NCI-H526 treated with DMSO at 0.1 percent for 48 hours (cell line): ENCODE data around the gene CHRM1.

Experiments
- DNase-seq: peaks from one replicate; lab custom pipeline; 2025; lab: John Stamatoyannopoulos, UW

CHRM1 gene

DNA sequence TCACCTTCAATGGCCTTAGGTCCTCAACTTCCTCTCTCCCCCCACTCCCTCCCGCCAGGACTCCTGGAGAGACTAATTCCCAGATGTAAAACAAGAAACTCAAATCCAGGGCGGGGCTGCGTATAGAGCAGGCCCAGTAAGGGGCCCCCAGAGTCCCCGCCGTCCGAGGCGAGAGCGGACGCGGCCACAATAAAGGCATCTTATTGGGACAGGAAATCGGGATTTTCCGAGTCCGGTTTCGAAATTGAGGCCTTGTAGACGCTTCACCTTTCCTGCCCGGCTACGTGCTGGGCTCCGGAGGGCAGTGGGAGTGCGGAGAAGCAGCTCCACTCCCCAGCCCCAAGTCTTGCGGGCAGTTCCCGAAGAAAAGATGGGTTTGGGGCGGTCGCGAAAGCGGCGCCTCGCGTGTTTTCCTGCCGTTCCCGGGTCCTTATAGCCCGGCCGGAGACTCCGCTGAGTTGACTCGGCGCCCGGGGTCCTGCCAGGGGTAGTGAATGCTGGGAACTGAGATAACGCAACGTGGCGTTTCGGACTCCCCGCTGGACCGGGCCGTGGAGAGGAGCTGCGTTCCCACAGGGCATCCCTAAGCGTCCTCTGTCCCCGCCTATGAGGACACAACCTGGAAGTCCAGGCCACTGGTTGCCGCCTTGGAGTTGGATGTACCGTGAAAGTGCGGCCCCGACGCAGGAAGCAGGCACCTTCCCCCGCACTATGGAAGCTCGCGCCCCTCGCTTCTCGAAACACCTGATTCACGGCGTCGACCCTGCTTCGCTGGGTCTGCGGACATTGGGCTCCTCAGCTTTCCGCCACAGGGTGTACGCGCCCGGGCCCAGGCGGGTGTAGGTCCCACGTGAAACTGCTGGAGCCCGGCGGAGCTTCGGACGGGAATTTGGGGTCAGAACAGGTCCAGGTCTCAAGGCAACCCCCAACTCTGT lies 4.8 kb upstream of the CHRM1 start:
- no peak for DNase-seq

DNA sequence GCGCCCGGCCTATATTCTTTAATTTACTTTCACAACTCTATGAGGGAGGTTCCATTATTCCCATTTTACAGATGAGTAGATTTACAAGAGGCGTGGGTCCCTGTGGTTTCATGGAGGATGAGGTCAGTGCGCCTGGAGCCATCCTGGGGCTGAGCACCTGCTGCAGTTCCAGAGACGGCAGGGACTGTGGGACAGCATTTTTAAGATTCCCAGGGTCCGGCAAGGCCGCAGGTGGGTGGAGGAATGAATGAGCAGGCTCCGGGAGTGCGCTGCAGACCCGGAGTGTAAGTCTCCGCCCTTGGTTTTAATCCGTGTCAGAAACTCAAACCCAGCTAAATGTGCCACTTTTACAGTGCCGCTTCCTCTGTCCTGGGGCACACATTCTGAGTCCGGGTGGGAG lies 4.1 kb upstream of the CHRM1 start:
- DNase-seq, result no peak

DNA sequence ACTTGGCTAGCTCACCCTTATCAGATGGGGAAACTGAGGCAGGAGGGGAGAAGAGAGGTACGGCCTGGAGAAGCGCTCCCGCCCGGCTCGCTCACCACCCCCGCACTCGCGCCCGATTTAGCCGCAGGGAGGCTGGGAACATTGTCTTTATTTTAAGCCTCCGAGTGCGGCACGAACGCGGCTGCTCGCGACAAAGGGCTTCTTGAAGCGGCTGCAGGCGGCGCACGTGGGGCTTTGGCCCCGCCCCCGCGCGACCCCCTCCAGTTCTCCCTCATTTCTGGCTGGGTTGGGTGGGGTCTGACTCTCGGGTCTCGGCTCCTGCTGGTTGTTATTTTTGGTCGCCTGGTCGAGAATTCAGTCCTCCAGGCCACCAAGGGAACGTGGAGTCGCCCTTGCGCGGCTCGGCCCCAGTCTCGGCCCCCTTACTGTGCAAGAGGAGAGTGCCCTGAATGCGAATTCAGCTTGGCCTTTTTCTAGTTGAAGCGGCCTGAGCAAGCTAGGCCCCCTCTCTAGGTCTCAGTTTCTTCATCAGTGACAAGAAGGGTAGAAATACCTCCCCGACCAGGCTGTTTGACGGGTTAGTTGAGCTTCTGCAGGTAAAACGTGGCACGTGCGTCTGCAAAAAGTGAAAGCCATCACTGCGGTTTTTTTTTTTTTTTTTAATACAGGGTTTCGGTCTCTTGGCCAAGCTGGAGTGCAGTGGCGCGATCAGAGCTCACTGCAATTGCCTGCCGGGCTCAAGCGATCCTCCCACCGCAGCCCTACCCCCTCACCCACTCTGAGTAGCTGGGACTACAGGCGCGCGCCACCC lies 2.6 kb upstream of the CHRM1 start:
- no peak for DNase-seq

DNA sequence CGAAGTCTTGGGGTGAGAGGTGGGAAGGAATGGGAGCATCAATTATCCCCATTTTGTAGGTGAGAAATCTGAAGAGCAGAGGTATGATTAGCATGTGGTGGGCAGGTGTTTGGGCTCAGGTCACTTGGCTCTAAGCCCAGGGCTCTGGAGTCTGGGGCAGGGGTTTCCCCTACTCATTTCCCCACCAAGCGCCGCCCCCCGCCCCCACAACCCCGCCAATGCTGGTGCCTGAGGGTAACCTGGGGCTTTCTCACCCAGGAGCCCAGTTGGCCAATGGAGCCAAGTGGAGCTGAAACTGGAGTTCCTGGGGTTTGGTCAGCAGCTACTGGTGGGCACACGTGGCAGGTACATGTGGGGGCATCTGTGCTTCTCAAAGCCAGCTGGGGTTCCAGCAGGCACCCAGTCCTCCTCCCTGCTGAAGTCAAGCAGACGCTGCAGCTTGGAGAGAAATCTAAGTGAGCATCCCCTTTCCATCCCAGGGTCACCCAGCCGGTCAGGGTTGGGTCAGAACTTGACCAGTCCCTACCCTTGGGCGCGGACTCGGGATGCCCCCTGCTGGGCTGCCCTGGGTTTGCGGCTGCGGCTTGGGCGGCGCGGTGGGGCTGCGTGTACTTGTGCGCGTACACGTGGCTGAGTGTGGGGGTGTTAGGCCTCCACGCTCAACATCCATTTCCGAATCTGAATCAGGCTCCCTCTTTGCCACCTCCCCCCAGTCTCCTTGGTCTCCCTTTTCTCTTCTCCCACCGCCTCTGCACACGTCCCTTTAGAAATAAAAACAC lies 1.7 kb upstream of the CHRM1 start:
- no peak for DNase-seq

DNA sequence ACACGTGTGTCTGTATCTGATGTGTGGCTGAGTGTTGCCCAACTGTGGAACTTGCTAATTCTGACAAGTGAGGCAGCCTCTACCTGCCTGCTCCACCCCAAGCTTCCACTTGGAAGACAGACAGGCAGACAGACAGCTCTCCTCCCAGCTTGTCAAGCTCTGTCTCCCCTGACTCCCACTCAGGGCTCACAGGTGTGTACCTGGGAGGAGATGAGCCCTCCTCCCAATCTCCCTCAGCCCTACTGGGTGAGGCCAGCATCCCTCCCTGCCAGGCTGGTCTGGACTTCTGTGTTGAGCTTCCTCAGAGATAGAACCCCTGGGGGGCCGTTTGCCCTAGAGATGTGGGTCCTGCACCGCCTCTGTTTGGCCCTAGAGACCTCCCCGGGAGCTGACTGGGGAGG lies 1.0 kb upstream of the CHRM1 start:
- DNase-seq, result no peak

DNA sequence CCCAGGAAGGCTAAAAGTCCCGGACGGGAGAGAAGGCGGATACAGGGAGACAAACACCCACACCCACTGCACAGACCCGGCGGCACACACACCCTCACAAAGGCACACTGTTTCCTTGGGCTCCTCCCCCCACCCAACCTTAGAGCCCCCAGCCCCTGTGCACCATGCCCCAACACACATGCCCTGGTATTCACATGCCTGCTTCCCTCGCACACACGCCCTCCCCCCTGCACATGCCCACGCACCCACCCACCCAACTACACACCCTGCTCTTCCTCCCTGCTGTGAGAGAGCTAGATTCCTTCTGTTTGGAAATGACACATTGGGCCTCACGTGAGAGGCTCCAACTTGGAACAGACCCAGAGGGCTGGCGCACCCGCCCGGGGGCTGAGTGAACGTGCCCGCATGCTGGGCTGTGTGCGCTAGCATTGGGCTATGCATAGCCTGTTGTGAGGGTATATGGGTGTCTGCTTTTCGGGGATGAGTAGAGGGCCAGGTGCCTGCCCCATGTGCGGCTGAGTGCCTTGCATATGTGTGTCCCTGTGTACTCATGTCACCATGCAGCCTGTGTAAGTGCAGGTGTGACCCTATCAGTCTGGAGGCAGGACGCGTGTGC lies 518 bp upstream of the CHRM1 start:
- DNase-seq, result no peak

DNA sequence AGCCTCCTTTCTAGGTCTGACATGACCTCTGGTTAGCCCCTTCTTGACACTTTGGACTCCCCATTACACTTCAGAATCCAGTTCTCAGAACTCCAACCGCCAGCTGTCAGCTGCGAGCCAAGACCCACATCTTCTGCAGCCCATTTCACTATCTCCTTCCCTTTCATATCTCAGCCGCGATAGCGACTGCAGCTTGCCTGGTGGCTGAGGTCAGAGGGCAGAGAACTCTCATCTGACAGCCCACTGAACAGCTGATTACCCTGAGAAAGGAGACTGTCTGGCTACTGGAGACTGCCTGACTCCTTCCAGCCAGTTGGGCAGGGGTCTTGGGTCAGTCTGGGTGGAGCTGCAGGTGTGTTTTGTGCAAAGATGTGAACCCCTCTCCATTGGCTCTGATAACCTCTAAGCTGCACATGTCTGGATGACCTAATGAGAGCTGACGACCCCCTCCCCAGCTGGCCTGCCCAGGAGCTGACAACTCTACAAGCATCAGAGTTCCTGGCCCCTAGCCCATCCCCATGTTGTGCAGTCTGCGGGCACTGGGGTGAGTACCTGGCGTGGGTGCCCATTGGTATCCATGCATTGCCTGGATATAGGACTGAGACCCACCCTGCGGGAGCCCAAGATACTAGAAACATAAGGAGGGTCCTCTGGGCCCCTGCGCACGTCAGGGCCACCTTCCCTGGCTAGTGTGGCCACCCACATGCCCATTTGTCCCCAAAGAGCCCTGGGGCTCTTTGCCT lies 1.1 kb downstream of the CHRM1 start:
- no peak for DNase-seq

DNA sequence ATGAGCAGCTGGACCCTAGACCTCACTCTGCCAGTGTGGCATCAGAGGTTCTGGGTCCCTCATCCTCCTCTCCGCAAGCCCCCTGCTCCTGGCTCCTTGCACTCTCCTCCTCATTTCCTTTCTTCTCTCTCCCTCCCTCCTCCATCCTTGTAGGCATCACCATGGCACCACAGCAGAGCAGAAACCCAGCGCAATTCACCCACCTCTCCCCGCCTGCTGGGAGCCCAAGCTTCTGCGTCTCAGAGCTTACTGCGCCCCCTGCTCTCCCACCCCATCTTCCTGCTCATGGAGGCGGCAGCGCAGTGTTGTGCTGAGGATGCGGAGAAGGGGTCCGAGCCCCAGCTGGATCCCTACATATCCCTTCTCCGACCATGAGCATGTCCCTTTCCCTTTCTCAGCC lies 1.7 kb downstream of the CHRM1 start:
- DNase-seq, result no peak

DNA sequence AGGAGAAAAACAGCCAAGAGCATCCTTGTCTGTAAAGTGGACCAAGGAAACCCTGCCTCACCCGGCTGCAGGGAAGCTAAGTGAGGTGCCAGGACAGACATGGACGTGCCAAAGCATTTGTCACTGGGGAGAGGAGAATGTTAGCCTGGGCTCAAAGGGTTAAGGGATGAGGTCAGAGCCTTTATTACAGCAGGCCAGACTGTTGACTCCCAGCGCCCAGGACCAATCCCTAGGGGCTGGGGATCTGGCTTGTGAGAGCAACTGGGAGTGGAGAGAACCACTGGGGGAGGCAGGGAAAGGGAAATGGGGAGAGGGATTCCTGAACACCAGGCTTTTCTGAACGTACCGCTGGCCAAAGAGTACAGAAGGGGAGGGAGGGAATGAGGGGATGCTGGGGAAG lies 2.6 kb downstream of the CHRM1 start:
- DNase-seq, result no peak

DNA sequence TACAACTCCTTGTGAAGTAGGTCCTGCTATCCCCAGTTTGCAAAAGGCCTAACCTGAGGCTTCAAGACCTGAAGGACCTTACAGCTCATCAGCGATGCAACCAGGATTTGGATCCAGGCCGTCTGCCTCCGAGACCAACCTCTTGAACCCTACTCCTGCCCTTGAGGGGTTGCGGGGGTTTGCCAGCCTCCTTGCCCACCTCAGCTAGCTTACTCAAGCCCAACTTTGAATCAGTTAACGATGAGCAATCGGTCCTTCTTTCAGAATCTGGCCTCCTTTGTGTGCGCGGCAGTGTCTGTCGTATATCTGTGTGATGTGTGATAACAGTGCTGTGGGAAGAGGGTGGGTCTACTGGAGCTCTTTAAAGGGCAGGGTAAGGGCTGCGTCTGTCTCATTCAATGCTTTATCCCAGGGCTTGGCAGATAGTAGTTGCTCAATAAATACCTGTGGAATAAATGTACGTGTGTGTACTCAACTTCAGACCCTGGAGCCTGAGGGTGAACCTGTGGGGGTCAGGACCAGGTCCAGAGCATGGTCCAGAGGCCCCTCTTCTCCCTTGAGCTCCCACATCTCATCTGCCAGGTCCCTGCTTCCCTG lies 3.2 kb downstream of the CHRM1 start:
- DNase-seq, result no peak

DNA sequence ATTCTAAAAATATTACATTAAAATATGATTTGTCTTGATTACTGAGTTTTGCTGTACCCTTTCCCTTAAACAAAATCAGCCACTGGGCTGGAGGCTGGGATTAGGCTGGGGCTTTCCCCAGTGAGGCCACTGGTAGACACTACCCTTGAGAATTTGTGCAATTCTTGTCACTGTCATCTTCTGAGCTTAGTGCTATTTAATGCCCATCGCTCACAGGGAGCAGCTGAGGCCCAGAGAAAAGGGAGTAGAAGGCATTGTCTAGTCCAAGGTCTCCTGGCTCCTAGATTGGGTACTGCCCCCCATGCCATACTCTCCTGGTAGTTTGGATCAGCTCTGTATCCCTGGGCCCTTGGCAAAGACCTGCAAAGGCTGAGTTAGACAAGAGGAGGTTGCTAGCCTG lies 6.7 kb downstream of the CHRM1 start:
- no peak for DNase-seq

DNA sequence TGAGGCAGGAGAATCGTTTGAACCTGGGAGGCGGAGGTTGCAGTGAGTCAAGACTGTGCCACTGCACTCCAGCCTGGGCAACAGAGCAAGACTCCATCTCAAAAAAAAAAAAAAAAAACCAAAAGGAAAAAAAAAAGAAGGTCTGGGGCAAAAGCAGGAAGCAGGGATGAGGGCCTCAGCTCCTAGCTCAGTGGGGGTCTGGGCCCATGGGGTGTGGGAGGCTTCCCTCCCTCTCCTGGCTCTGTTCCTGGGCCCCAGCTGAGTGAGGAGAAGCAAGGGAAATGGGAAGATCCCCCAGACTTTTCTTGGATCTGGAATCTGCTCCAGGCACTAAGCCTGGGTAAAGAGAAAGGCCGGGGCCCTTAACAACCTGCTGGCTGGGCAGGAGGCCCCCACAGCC lies 8.9 kb downstream of the CHRM1 start:
- no peak for DNase-seq

DNA sequence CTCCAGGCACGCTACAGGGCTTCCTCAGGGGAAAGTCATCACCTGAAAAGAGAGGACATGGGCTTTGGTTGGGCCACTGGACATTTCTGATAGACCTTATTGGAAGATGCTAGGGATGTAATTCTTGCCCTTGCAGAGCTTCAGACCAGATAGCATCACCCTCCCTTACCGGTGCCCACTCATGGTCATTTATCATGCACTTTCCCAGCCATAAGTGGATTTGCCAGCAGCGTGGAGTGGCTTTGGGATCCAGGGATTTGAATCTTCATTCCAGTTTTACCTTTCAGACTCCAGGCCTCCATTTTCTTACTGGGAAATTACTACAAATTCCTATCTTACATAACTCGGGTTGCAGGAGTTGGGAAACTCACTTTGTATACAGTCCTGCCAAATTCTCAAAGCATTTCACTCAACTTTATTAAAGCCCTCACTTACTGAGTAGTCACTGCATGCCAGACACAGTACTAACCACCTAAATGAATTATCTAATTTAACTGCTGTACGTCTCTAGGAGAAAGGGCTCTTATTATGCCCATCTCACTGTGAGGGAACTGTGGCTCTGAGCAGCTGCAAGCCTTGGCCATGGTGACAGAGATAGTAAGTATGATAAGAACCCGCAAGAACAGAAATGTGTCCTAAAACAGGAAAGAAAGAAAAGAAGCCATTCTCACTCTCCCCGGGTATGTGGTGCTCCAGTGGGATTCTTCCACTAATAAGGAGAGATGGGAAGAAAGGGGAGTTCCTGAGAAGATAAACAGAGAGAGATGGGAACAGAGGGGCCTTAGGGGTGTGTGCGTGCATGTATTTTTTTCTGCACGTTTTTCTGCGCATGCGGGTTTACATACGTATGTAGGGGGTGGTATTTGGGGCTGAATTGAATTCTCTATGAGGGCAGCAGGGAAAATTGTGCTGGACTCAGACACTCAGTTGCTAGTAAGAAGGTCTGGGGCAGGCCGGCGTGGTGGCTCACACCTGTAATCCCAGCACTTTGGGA lies 9.7 kb downstream of the CHRM1 start:
- no peak for DNase-seq

DNA sequence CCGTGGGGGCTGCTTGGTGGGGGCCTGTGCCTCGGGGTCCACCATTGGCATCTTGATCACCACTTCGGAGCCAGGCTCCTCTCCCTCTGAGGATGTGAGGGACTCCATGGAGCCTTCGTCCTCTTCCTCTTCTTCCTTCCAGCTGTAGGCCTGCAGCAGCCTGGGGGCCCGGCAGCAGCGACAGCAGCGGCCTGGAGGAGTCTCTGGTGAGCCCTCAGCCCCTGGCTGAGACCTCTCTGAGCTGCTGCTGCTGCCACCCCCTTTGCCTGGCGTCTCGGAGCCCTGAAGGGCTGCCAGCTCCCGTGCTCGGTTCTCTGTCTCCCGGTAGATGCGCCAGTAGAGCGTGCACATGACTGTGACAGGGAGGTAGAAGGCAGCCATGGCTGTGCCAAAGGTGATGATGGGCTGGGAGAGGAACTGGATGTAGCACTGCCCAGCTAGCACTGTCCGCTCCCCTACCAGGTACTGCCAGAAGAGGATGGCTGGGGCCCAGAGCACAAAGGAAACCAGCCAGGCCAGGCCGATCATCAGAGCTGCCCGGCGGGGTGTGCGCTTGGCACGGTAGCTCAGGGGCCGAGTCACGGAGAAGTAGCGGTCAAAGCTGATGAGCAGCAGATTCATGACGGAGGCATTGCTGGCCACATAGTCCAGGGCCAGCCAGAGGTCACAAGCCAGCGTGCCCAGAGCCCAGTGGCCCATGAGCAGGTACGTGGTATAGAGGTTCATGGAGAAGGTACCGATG lies 10.9 kb downstream of the CHRM1 start:
- no peak for DNase-seq

DNA sequence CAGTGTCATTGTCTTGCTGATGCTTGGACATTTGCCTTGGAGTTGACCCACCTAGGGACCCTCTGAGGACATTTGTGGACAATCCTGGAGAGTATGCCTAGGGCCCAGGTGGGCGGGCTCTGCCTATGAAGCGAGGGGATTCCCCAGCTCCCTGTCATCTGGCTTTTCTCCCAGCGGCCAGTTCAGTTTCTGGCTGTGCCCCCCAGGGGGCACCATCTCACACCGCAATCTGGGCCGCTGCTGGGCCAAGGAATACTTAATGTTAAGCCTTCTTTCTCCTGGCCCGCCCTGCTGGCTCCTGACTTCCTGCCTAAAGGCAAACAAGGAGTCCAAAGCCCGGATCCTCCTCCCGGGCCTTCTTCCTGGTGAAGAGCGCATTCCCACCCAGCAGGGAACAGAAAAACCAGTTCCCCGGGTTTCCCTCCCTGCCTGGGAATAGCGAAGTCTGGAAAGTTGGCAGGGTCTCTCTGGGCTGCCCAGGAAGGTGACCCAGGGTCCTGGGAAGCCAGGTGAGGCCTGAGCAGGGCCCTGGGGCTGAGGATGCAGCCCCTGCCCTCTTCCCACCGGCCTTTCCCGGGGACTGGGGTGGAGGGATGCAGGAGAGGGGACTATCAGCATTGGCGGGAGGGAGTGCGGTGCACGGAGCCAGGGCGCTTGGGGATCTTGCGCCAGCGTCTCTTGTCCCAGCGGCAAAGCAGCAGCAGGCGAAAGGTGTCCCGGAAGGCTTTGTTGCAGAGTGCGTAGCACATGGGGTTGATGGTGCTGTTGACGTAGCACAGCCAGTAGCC lies 11.9 kb downstream of the CHRM1 start:
- DNase-seq, result no peak

DNA sequence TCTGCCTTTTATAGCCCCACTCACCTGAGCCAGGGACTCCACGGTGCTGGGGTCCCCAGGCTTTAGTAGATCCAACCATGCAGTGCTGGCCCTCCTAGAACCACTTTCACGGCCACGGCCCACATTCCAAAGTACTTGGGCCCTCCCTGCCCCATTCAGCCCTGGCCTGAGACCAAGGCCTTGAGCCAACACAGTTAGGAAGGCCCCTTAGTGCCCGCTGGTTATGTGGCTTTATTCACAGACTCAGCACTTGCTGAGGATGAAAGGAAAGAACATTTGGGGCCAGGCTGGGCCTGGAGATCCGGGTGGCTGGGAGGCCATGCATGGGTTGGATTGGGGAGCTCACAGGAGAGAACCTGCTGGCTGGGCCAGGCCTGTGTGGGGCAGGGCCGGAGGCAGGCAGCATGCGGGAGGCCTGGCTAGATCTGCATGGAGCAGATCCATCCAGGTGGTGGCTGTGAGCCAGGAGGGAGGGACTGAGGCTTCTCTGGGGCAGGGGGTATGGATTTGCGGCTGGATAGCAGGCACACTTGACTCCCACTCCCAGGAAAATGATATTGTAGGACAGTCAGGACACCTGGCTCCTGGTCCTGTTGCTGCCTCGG lies 12.6 kb downstream of the CHRM1 start:
- no peak for DNase-seq

DNA sequence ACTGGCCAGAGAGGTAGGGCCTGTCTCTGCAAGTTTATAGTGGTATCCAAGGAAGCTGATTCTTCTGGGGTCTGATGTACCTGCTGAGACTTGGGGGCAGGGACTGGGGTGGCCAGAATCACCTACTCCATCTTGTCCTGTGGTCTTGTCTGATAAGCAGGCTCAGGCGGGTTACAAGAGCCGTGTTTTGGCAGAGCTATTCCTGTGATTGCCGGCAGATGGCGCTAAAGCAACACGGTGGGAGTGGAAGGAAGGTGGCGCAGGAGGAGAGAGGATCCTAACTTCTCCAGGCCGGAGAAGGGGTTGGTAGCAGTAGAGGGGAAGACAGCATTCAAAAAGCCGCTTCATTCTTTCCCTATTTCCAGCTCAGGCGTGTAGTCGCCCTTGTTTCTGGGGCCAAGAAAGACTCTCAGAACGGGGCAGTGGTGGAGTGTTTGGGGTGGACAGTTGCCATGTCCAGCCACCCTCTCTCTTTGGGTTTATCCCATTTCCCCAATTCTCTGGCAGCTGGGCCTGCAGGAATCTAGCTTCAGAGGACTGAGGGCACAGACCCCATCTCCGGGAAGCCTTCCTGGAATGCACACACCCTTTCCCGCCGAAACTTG lies 15.1 kb downstream of the CHRM1 start:
- DNase-seq, result peak; percentile 60
